ENCODE data around the gene ZNF80. TPM values are rescaled to one million over a fixed set of nuclear protein-coding genes. Genes with fewer than 3 reads are reported as not detected.

Gene ZNF80
- total and polyA plus RNA-seq, 2 donors (not counting 3 experiments of a cell fraction or from before 2014, with no cell fraction given), result not detected

DNA sequence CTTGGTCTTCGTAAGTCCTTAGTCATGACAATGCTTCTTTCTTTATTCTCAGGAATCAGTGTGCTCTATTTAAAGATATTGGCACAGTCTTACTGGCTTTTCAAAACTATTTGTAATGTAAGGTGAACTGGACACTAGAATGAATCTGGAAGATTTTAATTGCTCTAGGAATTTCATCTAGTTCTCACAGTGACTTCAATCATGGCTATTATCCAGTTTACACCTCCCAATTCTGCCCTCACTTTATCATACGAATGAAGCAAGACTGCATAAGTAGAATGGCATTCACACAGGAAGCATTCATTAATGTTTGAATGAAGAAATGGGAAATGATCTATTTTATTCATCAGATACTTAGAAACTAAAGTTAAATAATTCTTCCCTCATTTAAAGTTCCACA lies 31.8 kb downstream of the ZNF80 start:
- no peaks in the 10 kb centered on the region for H3K9me1 ChIP-seq (replicated peaks; ENCODE audit: control insufficient read depth, extremely low read depth, insufficient read depth, low read length)
- H3K9ac ChIP-seq (replicated peaks; ENCODE audit: extremely low read depth, insufficient read depth, low read length), result no peak overlapping the region
- intact Hi-C loops (cut with micrococcal nuclease), result no loop called here
- H3K4me3 ChIP-seq (replicated peaks in 1 of 3; ENCODE audit: insufficient read depth in 1 of 3, low read depth in 1 of 3, low read length in 3 of 3), result no peak overlapping the region
- CTCF ChIA-PET, result interaction anchor here (0.7 to 2.3 kb wide), 3 partner anchors 9 to 22 kb away, joined by 3 to 15 read pairs (median 3); no protein-coding TSS in a partner anchor
- H3K27me3 ChIP-seq (ENCODE audit: control insufficient read depth in 2 of 2, insufficient read depth in 2 of 2, low read length in 2 of 2), result no peaks in the 10 kb centered on the region
- TF ChIP-seq FOS (IDR thresholded peaks at IDR 0.05; ENCODE audit: borderline replicate concordance, insufficient read depth, low read length) (no peak), JUN (IDR thresholded peaks at IDR 0.05; ENCODE audit: borderline replicate concordance, insufficient read depth, insufficient read length, low read depth) (no peak), MYC (IDR thresholded peaks at IDR 0.05; ENCODE audit: low read depth, low read length) (no peak), GATA2 (IDR thresholded peaks at IDR 0.05; ENCODE audit: insufficient read depth, insufficient read length, low read depth, low read length) (no peak), POLR2AphosphoS5 (IDR thresholded peaks at IDR 0.05; ENCODE audit: insufficient read depth, low read depth, low read length) (no peak), POLR2A (IDR thresholded peaks at IDR 0.05; ENCODE audit: low read depth, low read length) (no peak), EZH2 (IDR thresholded peaks at IDR 0.05; ENCODE audit: borderline replicate concordance, low read depth, low read length, severe bottlenecking) (no peak)
- TF ChIP-seq, protein P1, sequence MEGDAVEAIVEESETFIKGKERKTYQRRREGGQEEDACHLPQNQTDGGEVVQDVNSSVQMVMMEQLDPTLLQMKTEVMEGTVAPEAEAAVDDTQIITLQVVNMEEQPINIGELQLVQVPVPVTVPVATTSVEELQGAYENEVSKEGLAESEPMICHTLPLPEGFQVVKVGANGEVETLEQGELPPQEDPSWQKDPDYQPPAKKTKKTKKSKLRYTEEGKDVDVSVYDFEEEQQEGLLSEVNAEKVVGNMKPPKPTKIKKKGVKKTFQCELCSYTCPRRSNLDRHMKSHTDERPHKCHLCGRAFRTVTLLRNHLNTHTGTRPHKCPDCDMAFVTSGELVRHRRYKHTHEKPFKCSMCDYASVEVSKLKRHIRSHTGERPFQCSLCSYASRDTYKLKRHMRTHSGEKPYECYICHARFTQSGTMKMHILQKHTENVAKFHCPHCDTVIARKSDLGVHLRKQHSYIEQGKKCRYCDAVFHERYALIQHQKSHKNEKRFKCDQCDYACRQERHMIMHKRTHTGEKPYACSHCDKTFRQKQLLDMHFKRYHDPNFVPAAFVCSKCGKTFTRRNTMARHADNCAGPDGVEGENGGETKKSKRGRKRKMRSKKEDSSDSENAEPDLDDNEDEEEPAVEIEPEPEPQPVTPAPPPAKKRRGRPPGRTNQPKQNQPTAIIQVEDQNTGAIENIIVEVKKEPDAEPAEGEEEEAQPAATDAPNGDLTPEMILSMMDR (IDR thresholded peaks at IDR 0.05; ENCODE audit: extremely low read depth in 1 of 2, insufficient read depth in 1 of 2, low read depth in 1 of 2, low read length in 2 of 2), result no peak
- TF ChIP-seq, protein P2, sequence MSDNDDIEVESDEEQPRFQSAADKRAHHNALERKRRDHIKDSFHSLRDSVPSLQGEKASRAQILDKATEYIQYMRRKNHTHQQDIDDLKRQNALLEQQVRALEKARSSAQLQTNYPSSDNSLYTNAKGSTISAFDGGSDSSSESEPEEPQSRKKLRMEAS (IDR thresholded peaks at IDR 0.05; ENCODE audit: insufficient read depth, insufficient read length), result no peak
- H3K79me2 ChIP-seq (ENCODE audit: control insufficient read depth, insufficient read depth, low read length), result no peaks in the 10 kb centered on the region
- dilution Hi-C loops (cut with MboI; ENCODE audit: extremely low pct_ligation_motif_present, low sequenced_read_pairs), result no loop called here
- no peaks in the 10 kb centered on the region for H3K4me1 ChIP-seq (ENCODE audit: control insufficient read depth, extremely low read depth, insufficient read depth, low read length)
- H3K9me3 ChIP-seq (replicated peaks; ENCODE audit: control insufficient read depth, insufficient read depth, low read length), result no peaks in the 10 kb centered on the region
- DNase-seq (ENCODE audit: low read depth, low spot score) (no peak), FAIRE-seq (no peak)
- H3K36me3 ChIP-seq (ENCODE audit: control insufficient read depth in 2 of 2, extremely low read depth in 1 of 2, insufficient read depth in 2 of 2, low read length in 2 of 2), result no peaks in the 10 kb centered on the region
- no peak overlapping the region for H3K27ac ChIP-seq (ENCODE audit: insufficient read depth, low read depth, low read length)
- POLR2A ChIA-PET, result interaction anchor here (0.6 kb wide), 1 partner anchor 9 kb away, joined by 3 read pairs; no protein-coding TSS in a partner anchor
- no TSS peak for BruUV-seq (replicated peaks)
- H2AFZ ChIP-seq (ENCODE audit: low read depth, low read length), result no peak overlapping the region
- no peak overlapping the region for H3K4me2 ChIP-seq (ENCODE audit: insufficient read depth, low read length)
- no peaks in the 10 kb centered on the region for H4K20me1 ChIP-seq (replicated peaks; ENCODE audit: control insufficient read depth, extremely low read depth, insufficient read depth, low read length)

All from endothelial cell of umbilical vein (primary cell).